ENCODE results near the gene ZFP69. TPM values are rescaled to one million over a fixed set of nuclear protein-coding genes. Genes with fewer than 3 reads are reported as not detected.

The ZFP69 gene
- total RNA-seq: 2.8 and 3.0 TPM in 2 replicates

GRCh38 chr1:40476924-40477677 lies at the start of gene ZFP69:
Gene ZFP69, plus strand, starts transcription at chr1:40477290. Its CDS starts 2,072 bp downstream, at chr1:40479362.

DNA sequence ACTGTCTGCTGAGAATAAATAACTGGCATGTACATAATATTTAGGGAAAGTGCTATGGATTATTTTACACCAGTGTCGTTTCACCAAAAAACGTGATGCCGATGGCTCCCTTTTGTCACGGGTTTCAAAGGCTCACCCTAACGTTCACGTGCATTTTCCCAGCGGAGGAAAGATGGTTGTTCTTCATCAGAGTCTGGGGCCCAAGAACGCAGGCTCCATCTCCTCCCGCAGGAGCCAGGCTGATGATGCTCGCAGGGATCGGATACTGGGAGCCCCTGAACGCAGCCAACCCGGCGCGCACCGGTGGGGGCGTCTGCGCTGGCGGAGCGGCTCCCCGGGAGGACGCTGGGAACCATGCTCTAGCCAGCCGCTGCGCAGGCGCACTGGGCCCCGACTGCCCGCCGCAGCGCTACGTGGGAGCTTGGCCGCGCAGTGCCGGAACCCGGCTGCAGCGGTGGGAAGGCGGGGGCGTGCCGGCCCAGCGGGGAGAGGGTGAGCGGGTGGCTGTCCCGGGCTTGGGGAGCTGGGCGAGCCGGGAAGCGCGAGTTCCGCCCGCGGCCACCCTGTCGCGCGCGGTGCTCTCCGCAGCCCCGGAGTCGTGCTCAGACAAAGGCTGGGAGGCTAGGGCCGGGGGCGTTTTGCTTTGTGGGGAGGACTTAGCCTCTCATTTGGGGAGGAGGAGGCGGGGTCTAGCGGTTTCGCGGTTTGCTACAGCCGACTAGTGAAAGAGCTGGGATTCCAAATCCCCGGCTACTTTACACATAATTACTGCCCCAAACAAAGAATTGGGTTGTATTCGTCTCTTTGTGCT lies 27.2 kb upstream of the ZFP69 start, which contains the start of gene ZFP69B:
Gene ZFP69B, plus strand, starts transcription at position 793 of the 811 bp plus-strand sequence. CDS start 486 bp downstream, outside the sequence.

GRCh38 chr1:40508375-40509341 lies 31.6 kb downstream of the ZFP69 start, which contains the start of gene EXO5:
Gene EXO5, plus strand, starts transcription at chr1:40508767. Its CDS starts 5,778 bp downstream, at chr1:40514545.

DNA sequence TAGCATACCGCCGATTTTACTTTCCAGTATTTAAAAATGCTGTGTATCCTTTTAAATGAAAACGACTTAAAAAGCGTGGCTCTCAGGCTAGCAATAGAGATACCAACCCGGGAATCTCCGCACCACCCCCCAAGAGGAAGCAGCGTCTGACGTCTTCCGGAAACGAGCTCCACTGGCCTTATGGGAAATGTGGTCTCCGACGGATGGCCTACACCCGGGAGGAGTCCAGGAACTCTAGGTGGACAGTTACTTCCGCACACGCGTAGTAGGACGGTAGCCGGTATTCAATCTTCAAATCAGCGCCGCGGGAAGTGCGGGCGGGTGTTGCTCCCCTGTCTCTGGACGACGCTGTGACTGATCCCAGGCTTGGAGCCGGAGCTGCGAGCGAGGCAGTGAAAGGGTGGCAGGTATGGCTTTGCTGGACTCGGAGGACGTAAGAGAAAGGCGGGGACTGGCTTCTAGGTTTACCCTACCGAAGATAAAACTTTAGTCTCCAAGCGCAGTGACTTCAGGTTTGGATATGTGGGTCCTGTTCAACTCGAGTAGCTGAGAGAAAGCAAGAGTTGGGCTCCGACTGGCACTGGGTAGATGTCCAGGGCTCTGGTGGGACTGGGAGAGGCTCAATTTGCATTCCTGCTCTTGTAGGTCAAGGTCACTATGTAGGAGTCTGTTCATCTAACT lies 54.4 kb downstream of the ZFP69 start, which contains the start of gene ZNF684:
Gene ZNF684, plus strand, starts transcription at position 257 of the 681 bp plus-strand sequence. CDS start 1,530 bp downstream, outside the sequence.

Other genes starting within 250 kb of the ZFP69 start
- not detected in 2 replicates for gene TMCO2, start 229.4 kb upstream of the ZFP69 start, total RNA-seq
- 29.3 and 34.8 TPM in 2 replicates for gene ZMPSTE24, start 219.1 kb upstream of the ZFP69 start, total RNA-seq
- gene COL9A2, start 160.0 kb upstream of the ZFP69 start, total RNA-seq: 4.9 and 5.6 TPM in 2 replicates
- gene SMAP2, start 103.6 kb upstream of the ZFP69 start, total RNA-seq: 22.0 and 23.2 TPM in 2 replicates
- gene ZFP69B, start 26.8 kb upstream of the ZFP69 start, total RNA-seq: 2.5 TPM in 2 replicates
- 8.0 and 10.3 TPM in 2 replicates for gene EXO5, start 31.5 kb downstream of the ZFP69 start, total RNA-seq
- gene ZNF684, start 54.3 kb downstream of the ZFP69 start, total RNA-seq: 2.8 and 7.4 TPM in 2 replicates
- 0.15 and 1.0 TPM in 2 replicates for gene RIMS3, start 188.4 kb downstream of the ZFP69 start, total RNA-seq
- gene NFYC, start 214.4 kb downstream of the ZFP69 start, total RNA-seq: 35.8 and 36.0 TPM in 2 replicates